ENCODE data around the gene TSSC4. TPM values are rescaled to one million over a fixed set of nuclear protein-coding genes. Genes with fewer than 3 reads are reported as not detected.

The TSSC4 gene
- total RNA-seq, 1 donor from 2014 or later: 70.0 TPM

DNA sequence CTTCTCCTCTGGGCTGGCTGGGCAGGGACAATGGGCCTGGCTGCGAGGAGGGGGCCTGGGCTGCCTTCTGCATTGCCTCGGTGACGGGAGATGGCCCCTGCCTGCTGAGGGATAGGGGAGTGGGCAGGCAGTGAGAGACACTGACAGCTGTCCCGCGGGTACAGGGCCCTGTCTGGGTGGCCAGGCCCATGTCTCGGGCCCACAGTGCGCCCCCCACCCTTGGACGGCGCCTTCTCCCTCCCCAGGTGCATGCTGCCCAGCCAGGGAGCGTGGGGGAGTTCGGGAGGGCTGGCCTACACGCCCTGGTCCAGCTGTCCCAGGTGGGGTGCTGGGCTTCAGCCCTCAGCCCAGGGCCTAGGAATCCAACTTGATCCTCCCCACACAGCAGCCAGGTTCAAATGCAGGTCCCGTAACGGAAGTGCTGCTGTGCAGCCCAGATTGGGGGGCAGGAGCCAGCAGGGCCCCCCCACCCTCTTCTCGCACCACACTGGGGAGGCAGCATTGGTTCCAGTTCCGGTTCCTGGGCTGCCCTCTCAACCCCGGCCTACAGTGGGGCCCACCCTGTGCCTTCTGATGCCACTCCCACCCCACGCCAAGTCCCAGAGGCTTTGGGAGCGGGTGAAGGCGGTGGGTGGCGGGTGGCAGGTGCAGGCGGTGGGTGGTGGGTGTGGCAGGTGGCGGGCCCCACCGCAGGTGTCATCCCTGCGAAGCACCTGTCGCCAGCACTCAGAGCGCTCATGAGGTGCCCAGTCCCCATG is 7.3 kb upstream of the TSSC4 start:
- H3K27ac Mint-ChIP-seq (ENCODE audit: unreplicated experiment): no peak overlapping the region
- H3K27me3 ChIP-seq (ENCODE audit: insufficient read depth, low read length): no peaks in the 10 kb centered on the region
- peaks cover 3% of the 10 kb centered on the region for H3K36me3 ChIP-seq (ENCODE audit: insufficient read depth, low read length)
- FAIRE-seq (no peak), DNase-seq (ENCODE audit: low read depth) (no peak)
- no peak overlapping the region for H3K4me2 ChIP-seq (ENCODE audit: low read length)
- no peaks in the 10 kb centered on the region for H3K9me3 ChIP-seq (ENCODE audit: insufficient read depth, low read depth, low read length)
- peaks cover 19% of the 10 kb centered on the region for H3K4me1 Mint-ChIP-seq (ENCODE audit: low read depth, unreplicated experiment)
- H3K36me3 Mint-ChIP-seq (ENCODE audit: low read depth, unreplicated experiment): peaks cover 6% of the 10 kb centered on the region
- TF ChIP-seq, protein P1, sequence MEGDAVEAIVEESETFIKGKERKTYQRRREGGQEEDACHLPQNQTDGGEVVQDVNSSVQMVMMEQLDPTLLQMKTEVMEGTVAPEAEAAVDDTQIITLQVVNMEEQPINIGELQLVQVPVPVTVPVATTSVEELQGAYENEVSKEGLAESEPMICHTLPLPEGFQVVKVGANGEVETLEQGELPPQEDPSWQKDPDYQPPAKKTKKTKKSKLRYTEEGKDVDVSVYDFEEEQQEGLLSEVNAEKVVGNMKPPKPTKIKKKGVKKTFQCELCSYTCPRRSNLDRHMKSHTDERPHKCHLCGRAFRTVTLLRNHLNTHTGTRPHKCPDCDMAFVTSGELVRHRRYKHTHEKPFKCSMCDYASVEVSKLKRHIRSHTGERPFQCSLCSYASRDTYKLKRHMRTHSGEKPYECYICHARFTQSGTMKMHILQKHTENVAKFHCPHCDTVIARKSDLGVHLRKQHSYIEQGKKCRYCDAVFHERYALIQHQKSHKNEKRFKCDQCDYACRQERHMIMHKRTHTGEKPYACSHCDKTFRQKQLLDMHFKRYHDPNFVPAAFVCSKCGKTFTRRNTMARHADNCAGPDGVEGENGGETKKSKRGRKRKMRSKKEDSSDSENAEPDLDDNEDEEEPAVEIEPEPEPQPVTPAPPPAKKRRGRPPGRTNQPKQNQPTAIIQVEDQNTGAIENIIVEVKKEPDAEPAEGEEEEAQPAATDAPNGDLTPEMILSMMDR (IDR thresholded peaks at IDR 0.05; ENCODE audit: insufficient read depth, low read depth, low read length): no peak
- TF ChIP-seq EZH2 (IDR thresholded peaks at IDR 0.05; ENCODE audit: insufficient read depth, low read length): no peak
- H3K27ac ChIP-seq (ENCODE audit: low read depth, low read length): no peak overlapping the region
- H3K4me3 ChIP-seq (ENCODE audit: insufficient read depth, low read depth, low read length): no peak overlapping the region
- H3K9ac ChIP-seq (ENCODE audit: low read length): no peak overlapping the region
- H4K20me1 ChIP-seq (ENCODE audit: insufficient read depth, low read length): peaks cover 57% of the 10 kb centered on the region
- no peak overlapping the region for H3K4me3 Mint-ChIP-seq (ENCODE audit: unreplicated experiment)
- H3K79me2 ChIP-seq (ENCODE audit: insufficient read depth, low read length): peaks cover 68% of the 10 kb centered on the region
- H3K9me3 Mint-ChIP-seq (ENCODE audit: unreplicated experiment): no peaks in the 10 kb centered on the region
- peaks cover 17% of the 10 kb centered on the region for H3K4me1 ChIP-seq (ENCODE audit: insufficient read depth, low read length)
- no peaks in the 10 kb centered on the region for H3K27me3 Mint-ChIP-seq (ENCODE audit: low read depth, unreplicated experiment)
- H2AFZ ChIP-seq (ENCODE audit: low read depth, low read length): no peak overlapping the region

DNA sequence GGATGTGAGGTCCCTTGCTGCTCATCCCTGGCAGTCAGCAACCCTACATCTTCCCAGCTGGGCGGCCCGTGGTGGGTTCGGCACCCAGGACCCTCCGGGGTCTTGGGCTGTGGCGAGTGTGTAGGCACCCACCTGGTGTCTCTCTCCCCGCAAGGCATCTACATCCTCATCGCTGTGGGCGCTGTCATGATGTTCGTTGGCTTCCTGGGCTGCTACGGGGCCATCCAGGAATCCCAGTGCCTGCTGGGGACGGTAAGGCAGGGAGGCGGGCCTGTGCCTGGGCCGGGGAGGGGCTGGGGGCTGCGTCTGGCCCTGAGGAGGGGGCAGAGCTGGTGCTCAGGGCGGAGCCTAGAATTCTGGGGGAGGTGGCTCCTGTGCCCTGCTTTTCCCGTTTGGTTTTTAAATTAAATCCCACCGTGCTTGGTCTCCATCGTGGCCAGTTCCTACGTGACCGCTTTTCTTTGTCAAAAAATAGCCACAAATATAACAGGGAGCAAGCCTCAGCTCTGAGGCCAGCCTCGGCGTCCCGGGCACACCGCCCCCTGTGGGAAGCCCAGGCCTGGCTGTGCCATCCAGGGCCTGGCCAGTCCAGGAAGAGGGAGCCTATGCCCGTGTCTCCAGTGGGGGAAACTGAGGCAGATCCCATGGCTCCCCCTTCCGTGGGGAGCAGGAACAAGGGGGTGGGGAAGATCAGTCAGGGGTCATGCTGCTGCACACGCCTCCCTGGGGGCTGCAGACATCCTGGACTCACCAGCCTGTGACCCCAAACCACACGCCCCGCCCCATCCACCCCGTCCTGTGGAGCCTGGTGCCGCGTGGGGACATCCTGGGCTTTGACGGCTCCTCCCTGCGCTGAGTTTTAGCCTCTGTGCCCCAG is 6.4 kb upstream of the TSSC4 start:
- no peaks in the 10 kb centered on the region for H3K9me3 Mint-ChIP-seq (ENCODE audit: unreplicated experiment)
- peaks cover 16% of the 10 kb centered on the region for H3K4me1 Mint-ChIP-seq (ENCODE audit: low read depth, unreplicated experiment)
- no peak overlapping the region for H3K27ac ChIP-seq (ENCODE audit: low read depth, low read length)
- TF ChIP-seq EZH2 (IDR thresholded peaks at IDR 0.05; ENCODE audit: insufficient read depth, low read length): no peak
- TF ChIP-seq, protein P1 (IDR thresholded peaks at IDR 0.05; ENCODE audit: insufficient read depth, low read depth, low read length): no peak
- H3K9me3 ChIP-seq (ENCODE audit: insufficient read depth, low read depth, low read length): no peaks in the 10 kb centered on the region
- H3K4me3 ChIP-seq (ENCODE audit: insufficient read depth, low read depth, low read length): no peak overlapping the region
- no peak overlapping the region for H3K27ac Mint-ChIP-seq (ENCODE audit: unreplicated experiment)
- peaks cover 6% of the 10 kb centered on the region for H3K36me3 ChIP-seq (ENCODE audit: insufficient read depth, low read length)
- H2AFZ ChIP-seq (ENCODE audit: low read depth, low read length): no peak overlapping the region
- peaks cover 16% of the 10 kb centered on the region for H3K4me1 ChIP-seq (ENCODE audit: insufficient read depth, low read length)
- DNase-seq (ENCODE audit: low read depth) (no peak), FAIRE-seq (no peak)
- H3K9ac ChIP-seq (ENCODE audit: low read length): no peak overlapping the region
- no peak overlapping the region for H3K4me2 ChIP-seq (ENCODE audit: low read length)
- H3K79me2 ChIP-seq (ENCODE audit: insufficient read depth, low read length): peaks cover 65% of the 10 kb centered on the region
- H4K20me1 ChIP-seq (ENCODE audit: insufficient read depth, low read length): peaks cover 48% of the 10 kb centered on the region
- peaks cover 6% of the 10 kb centered on the region for H3K36me3 Mint-ChIP-seq (ENCODE audit: low read depth, unreplicated experiment)
- H3K27me3 ChIP-seq (ENCODE audit: insufficient read depth, low read length): no peaks in the 10 kb centered on the region
- H3K27me3 Mint-ChIP-seq (ENCODE audit: low read depth, unreplicated experiment): no peaks in the 10 kb centered on the region
- no peak overlapping the region for H3K4me3 Mint-ChIP-seq (ENCODE audit: unreplicated experiment)
